Measurements from ENCODE around the gene PARD3.

PARD3 gene

GRCh38 chr10:34731885-34732701 lies 83.0 kb downstream of the PARD3 start:
- H3F3A ChIP-seq (ENCODE audit: insufficient read depth): no peaks in the 10 kb centered on the region
- H3K9ac ChIP-seq (ENCODE audit: low read length): no peak overlapping the region
- H3K79me2 ChIP-seq (ENCODE audit: insufficient read depth, low read length): no peaks in the 10 kb centered on the region
- H3K9me3 ChIP-seq (ENCODE audit: insufficient read depth, low read length): no peaks in the 10 kb centered on the region
- TF ChIP-seq CTCF (IDR thresholded peaks at IDR 0.05; ENCODE audit: insufficient read depth, low read length, poor library complexity, severe bottlenecking) (no peak), EZH2phosphoT487 (conservative IDR thresholded peaks at IDR 0.05; ENCODE audit: low read length) (no peak)
- H3K36me3 ChIP-seq (ENCODE audit: low read length): no peaks in the 10 kb centered on the region
- no peak overlapping the region for H3K4me2 ChIP-seq (ENCODE audit: low read depth, low read length, poor library complexity, severe bottlenecking)
- no peak overlapping the region for H2AFZ ChIP-seq (ENCODE audit: low read depth, low read length, severe bottlenecking)
- H3K27me3 ChIP-seq (ENCODE audit: low read length): no peaks in the 10 kb centered on the region
- H3K27ac ChIP-seq (ENCODE audit: low read depth, low read length): no peak overlapping the region
- H3K4me3 ChIP-seq (ENCODE audit: insufficient read depth, low read length, poor library complexity, severe bottlenecking): no peak overlapping the region
- H4K20me1 ChIP-seq (ENCODE audit: low read depth, low read length): no peaks in the 10 kb centered on the region
- no peaks in the 10 kb centered on the region for H3K9me2 ChIP-seq (replicated peaks; ENCODE audit: insufficient read depth, low read length)

- no peak overlapping the region for H2AFZ ChIP-seq (ENCODE audit: low read depth, low read length, severe bottlenecking)
- TF ChIP-seq CTCF (IDR thresholded peaks at IDR 0.05; ENCODE audit: insufficient read depth, low read length, poor library complexity, severe bottlenecking) (no peak), EZH2phosphoT487 (conservative IDR thresholded peaks at IDR 0.05; ENCODE audit: low read length) (no peak)
- H3K4me2 ChIP-seq (ENCODE audit: low read depth, low read length, poor library complexity, severe bottlenecking): no peak overlapping the region
- no peak overlapping the region for H3K4me3 ChIP-seq (ENCODE audit: insufficient read depth, low read length, poor library complexity, severe bottlenecking)
- no peaks in the 10 kb centered on the region for H3K27me3 ChIP-seq (ENCODE audit: low read length)
- no peak overlapping the region for H3K9ac ChIP-seq (ENCODE audit: low read length)
- H3K27ac ChIP-seq (ENCODE audit: low read depth, low read length): no peak overlapping the region
- H3K36me3 ChIP-seq (ENCODE audit: low read length): no peaks in the 10 kb centered on the region
- H3K9me3 ChIP-seq (ENCODE audit: insufficient read depth, low read length): no peaks in the 10 kb centered on the region
- H4K20me1 ChIP-seq (ENCODE audit: low read depth, low read length): no peaks in the 10 kb centered on the region
- no peaks in the 10 kb centered on the region for H3K79me2 ChIP-seq (ENCODE audit: insufficient read depth, low read length)
- H3F3A ChIP-seq (ENCODE audit: insufficient read depth): no peaks in the 10 kb centered on the region
- no peaks in the 10 kb centered on the region for H3K9me2 ChIP-seq (replicated peaks; ENCODE audit: insufficient read depth, low read length)
These were observed 83.9 kb downstream of the PARD3 start for GRCh38 chr10:34731213-34731612.

GRCh38 chr10:34730726-34731125 lies 84.4 kb downstream of the PARD3 start:
- no peaks in the 10 kb centered on the region for H3K9me2 ChIP-seq (replicated peaks; ENCODE audit: insufficient read depth, low read length)
- no peak for TF ChIP-seq CTCF (IDR thresholded peaks at IDR 0.05; ENCODE audit: insufficient read depth, low read length, poor library complexity, severe bottlenecking)
- TF ChIP-seq EZH2phosphoT487 (conservative IDR thresholded peaks at IDR 0.05; ENCODE audit: low read length): no peak
- no peaks in the 10 kb centered on the region for H3K36me3 ChIP-seq (ENCODE audit: low read length)
- H4K20me1 ChIP-seq (ENCODE audit: low read depth, low read length): no peaks in the 10 kb centered on the region
- H3K4me3 ChIP-seq (ENCODE audit: insufficient read depth, low read length, poor library complexity, severe bottlenecking): no peak overlapping the region
- no peaks in the 10 kb centered on the region for H3K79me2 ChIP-seq (ENCODE audit: insufficient read depth, low read length)
- H3K9me3 ChIP-seq (ENCODE audit: insufficient read depth, low read length): no peaks in the 10 kb centered on the region
- H3K4me2 ChIP-seq (ENCODE audit: low read depth, low read length, poor library complexity, severe bottlenecking): no peak overlapping the region
- H3K27ac ChIP-seq (ENCODE audit: low read depth, low read length): no peak overlapping the region
- no peak overlapping the region for H3K9ac ChIP-seq (ENCODE audit: low read length)
- no peaks in the 10 kb centered on the region for H3K27me3 ChIP-seq (ENCODE audit: low read length)
- H3F3A ChIP-seq (ENCODE audit: insufficient read depth): no peaks in the 10 kb centered on the region
- no peak overlapping the region for H2AFZ ChIP-seq (ENCODE audit: low read depth, low read length, severe bottlenecking)
